ENCODE results near the gene FAM237A.

FAM237A gene

DNA sequence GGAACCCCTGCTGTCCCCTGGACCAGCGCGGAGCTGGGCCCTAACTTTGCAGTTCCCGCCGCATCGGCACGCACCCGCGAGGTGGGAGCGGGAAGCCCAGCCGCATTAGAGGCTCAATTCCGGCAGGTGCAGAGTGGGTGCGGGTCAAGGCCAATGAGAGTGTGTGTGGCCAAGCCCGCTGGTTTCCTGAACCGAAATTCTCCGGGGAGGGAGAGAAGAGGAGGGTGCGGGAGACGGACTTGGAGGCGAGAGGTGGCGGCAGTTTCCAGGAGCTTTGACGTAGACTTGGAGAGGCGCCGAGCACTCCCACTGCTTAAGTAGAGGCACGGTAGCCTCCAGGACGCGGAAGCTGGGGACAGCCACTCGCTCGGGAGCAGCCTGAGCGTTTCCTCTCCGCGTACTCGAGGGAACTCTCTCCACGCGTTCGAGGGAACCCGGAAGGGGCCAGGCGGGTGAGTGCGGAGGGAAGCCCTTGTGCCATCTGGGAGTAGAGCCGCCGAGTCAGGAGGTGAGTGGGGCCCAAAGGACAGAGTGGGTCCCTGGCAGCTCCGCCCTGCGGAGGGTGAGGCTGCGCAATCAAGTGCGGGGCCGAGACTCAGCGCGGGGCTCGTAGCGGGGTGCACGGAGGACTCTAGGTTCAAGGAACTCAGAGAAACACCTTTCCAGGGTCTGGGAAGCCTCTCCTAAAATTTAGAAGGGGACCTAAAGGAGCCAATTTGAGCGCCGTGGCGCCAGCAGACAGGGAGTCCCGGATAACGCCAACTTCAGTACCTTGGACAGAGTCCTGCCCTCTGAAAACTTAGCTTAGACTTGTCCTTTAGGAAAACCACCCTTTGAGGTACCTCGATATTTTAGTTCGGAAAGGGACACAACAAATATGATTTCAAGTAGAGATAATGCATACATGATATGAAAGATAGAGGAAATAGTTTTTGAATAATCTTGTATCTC is at the start of gene FAM237A:
FAM237A (plus strand) TSS at position 413 of the 951 bp plus-strand sequence. CDS start 1,750 bp downstream, outside the sequence.
- DNase-seq (ENCODE audit: low read depth in 2 of 2): peak; percentile 2 to 3

DNA sequence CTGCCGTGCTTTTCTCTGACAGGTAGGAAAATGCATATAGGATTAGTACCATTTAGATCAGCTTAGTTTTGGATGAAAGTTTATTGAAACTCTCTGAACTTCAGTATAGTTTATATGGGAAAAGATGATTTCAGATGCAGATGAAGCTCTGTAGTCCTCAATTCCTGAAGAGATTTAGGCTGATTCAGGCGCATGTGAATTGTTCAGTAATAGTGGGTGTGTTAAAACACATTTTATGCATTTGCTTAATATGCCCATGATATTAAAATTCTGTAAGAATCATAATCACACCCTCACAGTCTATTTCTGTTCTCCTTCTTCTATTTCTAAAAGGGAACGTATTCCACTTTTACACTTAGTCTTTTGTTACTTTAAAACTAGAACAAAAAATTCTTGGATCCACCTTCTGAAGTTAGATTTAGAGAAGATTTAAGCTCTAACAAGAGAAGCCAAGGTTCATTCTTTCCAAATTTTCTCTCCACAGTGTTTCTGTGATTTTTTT is 44.5 kb upstream of the FAM237A start:
- DNase-seq (ENCODE audit: low read depth in 2 of 2): no peak

DNA sequence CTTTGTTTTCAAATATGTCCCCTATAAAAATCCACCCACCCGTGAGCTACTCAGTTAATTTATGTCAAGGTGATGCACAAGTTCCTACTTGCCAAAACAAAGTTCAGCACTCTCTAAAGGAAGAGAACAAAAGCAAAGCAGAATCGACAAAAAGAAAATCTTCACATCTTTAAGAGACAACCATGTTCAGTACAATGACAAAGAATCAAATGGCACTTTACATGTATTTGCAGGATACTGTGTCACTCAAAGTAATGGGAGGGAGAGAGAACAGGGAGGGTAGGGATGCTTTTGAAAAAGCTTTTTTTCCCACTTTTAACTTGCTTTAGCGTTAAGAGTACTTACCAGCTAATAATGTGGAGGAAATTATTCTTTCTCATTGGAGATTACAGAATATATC is 39.0 kb upstream of the FAM237A start:
- DNase-seq (ENCODE audit: low read depth in 2 of 2): no peak

GRCh38 chr2:206610451-206610850 is 31.8 kb upstream of the FAM237A start:
- no peak for DNase-seq (ENCODE audit: low read depth in 2 of 2)

GRCh38 chr2:206611191-206611590 is 31.1 kb upstream of the FAM237A start:
- no peak for DNase-seq (ENCODE audit: low read depth in 2 of 2)

DNA sequence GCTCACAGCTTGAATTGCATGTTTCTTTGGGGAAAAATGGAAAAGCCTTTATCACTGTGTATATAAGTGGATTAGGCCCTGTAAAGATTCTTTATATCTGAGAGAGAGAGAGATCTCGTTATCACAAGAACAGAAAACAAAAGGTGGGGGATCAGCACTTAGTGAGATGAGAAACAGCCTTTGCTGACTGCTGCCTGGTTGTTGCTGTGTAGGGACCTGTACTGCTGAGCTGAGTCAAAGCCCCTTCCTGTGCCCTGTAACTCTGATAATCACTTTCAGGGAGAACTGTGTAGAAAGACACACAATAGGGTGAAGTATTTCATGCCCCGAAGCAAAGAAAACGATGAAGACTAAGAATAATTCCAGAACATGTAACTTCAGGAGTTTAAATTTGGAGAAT is 30.6 kb upstream of the FAM237A start:
- DNase-seq (ENCODE audit: low read depth in 2 of 2): no peak

GRCh38 chr2:206614811-206615210 is 27.5 kb upstream of the FAM237A start:
- DNase-seq (ENCODE audit: low read depth in 2 of 2): no peak

- DNase-seq (ENCODE audit: low read depth in 2 of 2): no peak
Observed at GRCh38 chr2:206615417-206616089, 26.7 kb upstream of the FAM237A start.

DNA sequence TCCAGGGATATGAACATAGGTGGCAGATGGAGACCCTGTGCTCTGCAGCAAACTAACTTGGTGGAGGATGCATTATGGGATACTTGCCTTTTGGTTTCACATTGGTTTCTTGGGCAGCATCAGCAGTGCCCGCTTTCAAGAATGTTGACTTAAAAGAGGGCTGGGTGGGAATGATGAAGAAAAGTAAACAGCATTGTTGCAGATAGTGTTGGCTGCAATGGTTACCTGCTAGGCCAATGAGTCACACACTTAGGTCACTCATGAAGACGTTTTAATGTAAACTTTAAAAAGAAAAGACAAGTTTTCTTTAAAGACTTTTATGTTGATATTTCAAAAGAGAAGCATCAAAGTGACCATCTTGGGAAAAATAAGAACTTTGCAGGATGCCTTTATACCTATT is 26.1 kb upstream of the FAM237A start:
- DNase-seq (ENCODE audit: low read depth in 2 of 2): no peak

- no peak for DNase-seq (ENCODE audit: low read depth in 2 of 2)
Observed at GRCh38 chr2:206619011-206619410, 23.3 kb upstream of the FAM237A start.

GRCh38 chr2:206626108-206626507 is 16.2 kb upstream of the FAM237A start:
- no peak for DNase-seq (ENCODE audit: low read depth in 2 of 2)

GRCh38 chr2:206627632-206628031 is 14.7 kb upstream of the FAM237A start:
- no peak for DNase-seq (ENCODE audit: low read depth in 2 of 2)

- DNase-seq (ENCODE audit: low read depth in 2 of 2): no peak
Observed at GRCh38 chr2:206631340-206631739, 10.9 kb upstream of the FAM237A start.

DNA sequence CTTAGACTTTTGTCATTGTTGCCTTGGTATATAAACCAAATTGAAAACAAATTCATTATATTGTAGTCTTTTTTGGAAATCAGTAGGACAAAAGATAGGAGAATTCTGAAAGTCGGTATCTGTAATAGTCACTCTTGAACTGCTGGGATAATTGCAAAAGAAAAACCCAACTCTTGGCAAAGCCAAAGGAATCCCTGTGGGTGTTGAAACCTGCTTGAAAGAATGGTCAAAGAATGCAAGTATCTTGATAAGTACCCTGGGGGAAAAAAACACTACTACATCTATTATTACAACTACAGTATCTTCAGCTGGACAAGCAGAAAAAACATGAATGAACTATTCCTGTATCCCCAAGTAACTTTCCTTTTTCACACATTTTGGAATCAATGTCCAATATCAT is 7.3 kb upstream of the FAM237A start:
- no peak for DNase-seq (ENCODE audit: low read depth in 2 of 2)

DNA sequence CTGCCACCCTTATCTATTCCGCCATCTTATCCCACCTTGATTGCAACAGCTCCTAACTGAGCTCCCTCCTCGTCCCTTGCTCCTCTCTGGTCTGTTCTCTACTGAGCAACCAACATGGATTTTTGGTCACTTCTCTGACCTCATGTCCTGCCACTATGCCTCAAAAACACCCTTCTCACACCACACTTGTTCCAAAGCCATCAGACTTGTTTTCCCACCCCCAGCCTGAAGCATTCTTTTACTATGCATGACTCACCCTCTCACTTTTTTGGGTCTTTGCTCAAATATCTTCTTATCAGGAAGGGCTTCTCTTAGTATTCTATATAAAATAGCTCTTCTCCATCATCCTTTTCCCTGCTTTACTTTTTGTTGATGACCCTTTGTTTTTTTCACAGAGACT is 2.7 kb upstream of the FAM237A start:
- DNase-seq (ENCODE audit: low read depth in 2 of 2): no peak

- no peak for DNase-seq (ENCODE audit: low read depth in 2 of 2)
Observed at GRCh38 chr2:206641226-206641625, 1.1 kb upstream of the FAM237A start.

DNA sequence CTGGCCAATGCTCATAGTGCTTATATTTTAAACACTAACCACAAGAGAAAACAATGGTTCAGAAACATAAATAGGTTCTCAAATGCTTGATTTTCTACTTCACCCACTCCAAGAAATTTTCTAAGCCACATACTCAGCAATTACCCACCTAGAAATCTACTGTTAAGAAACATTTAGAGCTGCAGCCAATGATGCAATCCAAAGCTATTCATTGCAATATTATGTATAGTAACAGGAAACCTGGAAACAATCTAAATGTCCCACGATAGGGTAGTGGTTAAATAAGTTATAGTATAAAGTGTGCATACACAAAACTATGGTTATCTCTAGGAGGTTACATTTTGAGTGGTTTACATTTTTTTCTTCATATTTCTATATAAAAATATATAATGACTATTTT is 5.7 kb downstream of the FAM237A start:
- no peak for DNase-seq (ENCODE audit: low read depth in 2 of 2)

DNA sequence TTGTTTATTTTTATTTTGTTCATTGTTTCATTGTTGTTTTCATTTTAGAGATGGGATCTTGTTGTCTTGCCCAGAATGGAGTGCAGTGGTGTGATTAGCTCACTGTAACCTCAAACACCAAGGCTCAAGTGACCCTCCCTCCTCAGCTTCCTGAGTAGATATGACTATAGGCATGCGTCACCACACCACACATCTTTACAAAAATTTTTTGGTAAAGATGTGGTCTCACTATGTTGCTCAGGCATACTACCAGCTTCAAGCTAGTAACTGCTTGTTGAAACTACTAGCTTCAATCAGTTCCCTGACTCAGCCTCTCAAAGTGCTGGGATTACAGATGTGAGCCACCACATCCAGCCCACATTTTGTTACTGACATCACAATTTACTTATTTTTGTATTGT is 14.8 kb downstream of the FAM237A start:
- no peak for DNase-seq (ENCODE audit: low read depth in 2 of 2)

DNA sequence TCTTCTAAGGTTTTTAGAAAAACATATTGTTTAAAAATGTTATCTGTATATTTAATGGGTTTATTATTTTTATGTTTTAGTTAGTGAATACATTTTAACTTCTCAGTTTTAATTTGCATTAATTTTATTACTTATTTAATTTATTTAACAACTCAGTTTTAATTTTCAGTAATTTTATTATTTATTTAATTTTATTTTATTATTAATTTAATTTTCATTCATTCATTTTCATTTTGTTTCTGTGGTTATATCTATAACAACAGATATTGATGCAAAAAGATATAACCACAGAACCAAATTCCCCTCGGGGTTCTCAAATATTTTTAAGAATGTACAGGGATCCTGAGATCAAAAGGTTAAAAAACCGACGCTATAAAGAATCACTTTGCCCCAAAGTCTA is 23.0 kb downstream of the FAM237A start:
- DNase-seq (ENCODE audit: low read depth in 2 of 2): no peak

DNA sequence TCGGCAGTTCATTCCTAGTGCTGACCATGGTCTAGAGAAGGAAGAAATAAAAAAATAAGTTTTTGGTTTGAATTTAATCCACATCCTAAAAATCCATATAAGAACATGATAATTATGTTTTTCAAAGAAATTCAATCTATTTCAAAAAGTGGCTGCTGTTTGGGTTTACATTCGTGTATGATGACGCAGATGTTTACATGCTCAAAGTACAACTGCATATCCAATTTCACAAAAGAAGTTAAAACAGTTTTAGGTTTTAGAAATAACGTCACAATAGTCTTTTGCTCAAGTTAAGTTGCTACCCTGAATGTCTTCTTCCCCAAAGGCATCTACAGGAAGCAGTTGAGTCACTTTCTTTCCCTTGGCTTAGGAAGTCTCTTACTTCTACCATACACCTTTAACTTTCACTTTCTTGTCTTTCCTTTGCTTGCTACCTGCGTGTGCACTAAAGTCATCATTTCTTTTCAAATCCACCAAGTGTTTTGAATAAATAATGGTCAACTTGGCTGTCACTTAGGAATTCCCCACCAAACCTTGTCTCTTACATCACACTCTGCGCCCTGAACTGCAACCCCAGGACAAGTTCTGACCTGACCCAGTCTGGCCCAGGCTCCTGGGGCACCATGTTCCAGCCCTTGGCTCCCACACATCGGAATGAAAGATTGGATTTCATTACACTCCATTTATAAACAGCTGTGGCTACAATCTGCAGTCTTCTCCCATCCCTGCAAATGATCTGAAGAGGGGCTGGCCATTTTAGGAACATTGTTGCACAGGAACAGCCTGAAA is 28.4 kb downstream of the FAM237A start:
- no peak for DNase-seq (ENCODE audit: low read depth in 2 of 2)

GRCh38 chr2:206683546-206683945 is 41.3 kb downstream of the FAM237A start:
- DNase-seq (ENCODE audit: low read depth in 2 of 2): no peak

DNA sequence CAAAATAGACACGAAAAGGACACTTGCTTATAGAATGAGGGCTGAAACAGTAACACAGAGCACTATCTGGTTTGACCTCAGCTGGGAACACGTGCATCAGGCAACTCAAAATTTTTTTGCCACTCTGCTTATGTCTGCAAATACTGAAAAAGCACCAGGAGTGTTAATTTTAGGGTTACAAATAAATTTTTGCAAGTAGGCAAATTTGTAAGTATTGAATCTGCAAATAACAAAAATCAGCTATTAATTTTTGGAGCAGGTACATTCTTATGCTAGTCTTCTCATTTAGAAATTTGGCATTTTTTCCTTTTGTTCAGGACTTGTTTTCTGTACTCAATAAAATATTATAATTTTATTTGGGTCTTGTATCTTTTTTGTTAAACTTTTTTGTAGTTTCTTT is 46.2 kb downstream of the FAM237A start:
- DNase-seq (ENCODE audit: low read depth in 2 of 2): no peak
